Fibroblast of the aortic adventitia (primary cell): ENCODE measurements around the gene GAR1. TPM values are rescaled to one million over a fixed set of nuclear protein-coding genes. Genes with fewer than 3 reads are reported as not detected.
"Not testable (repeated sequence)": the region's sequence is repeated elsewhere in the genome, so short reads cannot be mapped to it uniquely, and the experiment has no call there.

Experiments
- DNase-seq: peaks from one replicate; pipeline ENCODE4 v3.0.0-alpha.2; 2010; ENCODE audit warnings: low read depth
- H3K4me3 ChIP-seq: 2 replicates; pipeline ENCODE4 v1.5.1; 2011; ENCODE audit warnings: low read depth, mild to moderate bottlenecking, control low read depth, low read length, moderate library complexity
- total RNA-seq: library from RNA; depleted of rRNA; stranded (reverse); fragments of >200 nt; gene quantifications from 2 replicates; pipeline ENCODE4 v1.2.3, GENCODE V29; 2012; ENCODE audit warnings: low replicate concordance
- TF ChIP-seq, protein P1 (sequence below): IDR thresholded peaks from 2 replicates; pipeline ENCODE4 v1.5.1; 2011; ENCODE audit warnings: mild to moderate bottlenecking, low read length, control low read depth, inconsistent platforms; ENCODE audit not compliant: insufficient read depth

The GAR1 gene
- total RNA-seq, 1 donor = 6.6 TPM

DNA sequence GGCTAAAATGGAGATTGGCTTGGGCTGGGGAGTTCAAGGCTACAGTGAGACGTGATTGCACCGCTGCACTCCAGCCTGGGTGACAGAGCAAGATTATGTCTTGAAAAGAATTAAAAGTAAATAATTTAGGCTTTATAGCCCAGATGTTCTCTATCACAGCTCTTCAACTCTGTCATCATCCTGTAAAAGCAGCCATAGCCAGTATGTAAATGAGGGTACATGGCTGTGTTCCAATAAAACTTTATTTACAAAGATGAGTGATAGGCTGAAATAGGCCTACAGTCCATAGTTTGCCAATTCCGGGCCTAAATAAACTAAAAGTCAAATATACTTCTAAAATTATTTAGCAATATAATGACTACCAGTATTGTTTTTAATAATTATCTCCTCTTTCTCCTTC, 21.4 kb downstream of the GAR1 start:
- H3K4me3 ChIP-seq = no peak overlapping the region
- DNase-seq = no peak
- TF ChIP-seq, protein P1, sequence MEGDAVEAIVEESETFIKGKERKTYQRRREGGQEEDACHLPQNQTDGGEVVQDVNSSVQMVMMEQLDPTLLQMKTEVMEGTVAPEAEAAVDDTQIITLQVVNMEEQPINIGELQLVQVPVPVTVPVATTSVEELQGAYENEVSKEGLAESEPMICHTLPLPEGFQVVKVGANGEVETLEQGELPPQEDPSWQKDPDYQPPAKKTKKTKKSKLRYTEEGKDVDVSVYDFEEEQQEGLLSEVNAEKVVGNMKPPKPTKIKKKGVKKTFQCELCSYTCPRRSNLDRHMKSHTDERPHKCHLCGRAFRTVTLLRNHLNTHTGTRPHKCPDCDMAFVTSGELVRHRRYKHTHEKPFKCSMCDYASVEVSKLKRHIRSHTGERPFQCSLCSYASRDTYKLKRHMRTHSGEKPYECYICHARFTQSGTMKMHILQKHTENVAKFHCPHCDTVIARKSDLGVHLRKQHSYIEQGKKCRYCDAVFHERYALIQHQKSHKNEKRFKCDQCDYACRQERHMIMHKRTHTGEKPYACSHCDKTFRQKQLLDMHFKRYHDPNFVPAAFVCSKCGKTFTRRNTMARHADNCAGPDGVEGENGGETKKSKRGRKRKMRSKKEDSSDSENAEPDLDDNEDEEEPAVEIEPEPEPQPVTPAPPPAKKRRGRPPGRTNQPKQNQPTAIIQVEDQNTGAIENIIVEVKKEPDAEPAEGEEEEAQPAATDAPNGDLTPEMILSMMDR = no peak

DNA sequence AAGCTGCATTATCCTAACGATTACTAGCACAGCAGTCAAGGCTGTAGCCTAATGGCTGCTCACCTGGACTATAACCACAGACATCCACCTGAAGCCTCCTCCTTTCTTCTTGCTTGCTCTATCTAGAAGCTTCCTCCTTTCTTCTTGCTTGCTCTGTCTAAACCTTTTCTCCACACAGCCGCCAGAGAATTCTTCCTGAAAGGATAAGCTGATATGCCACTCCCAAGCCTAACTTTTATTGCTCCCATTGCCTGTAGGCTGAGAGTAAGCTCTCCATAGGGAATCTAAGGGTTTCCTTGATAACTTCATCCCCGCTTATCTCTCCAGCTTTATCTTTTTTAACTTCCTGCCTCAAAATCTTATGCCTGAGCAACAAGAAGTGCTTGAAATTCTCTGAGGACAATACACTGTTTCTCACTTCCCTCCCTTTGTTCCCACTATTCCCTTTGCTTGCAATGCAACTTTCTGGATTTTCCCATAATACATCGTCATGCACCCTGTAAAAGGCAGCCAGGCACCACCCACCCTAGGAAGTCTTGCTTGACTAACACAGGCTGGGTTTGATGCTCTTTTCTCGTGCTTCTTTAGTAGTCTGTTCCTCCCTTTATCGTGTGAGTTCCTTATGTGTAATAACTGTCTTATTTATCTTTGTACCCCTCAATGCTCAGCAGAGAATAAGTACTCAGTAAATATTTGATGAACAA, 31.0 kb downstream of the GAR1 start:
- H3K4me3 ChIP-seq = no peak overlapping the region
- no peak for DNase-seq

DNA sequence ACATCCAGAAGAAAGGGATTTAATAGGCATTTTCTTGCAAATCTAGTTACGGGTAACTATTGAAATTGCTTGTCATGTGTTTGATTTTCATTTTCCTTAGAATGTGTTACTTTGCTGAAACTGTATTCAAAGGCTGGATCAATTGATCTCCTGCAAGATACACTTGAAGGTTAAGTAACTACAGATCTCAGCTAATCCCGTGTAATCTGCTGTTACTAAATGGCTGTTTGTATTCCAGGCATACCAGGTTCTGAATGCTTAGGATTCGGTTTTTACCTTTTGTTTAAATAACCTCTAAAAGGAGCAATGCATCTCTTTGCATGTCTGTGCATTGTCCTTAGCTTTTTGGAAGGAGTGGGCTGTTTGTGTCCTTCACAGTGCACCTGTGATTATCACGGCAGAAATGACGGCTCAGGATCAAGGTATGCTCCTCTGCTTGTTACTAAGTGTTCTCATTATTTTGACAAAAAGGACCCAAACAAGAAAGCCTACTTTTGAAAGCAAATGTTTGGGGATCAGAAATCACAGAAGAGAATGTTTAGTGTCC, 32.4 kb downstream of the GAR1 start, which contains the start of gene LRIT3:
Gene LRIT3, plus strand, starts transcription at position 212 of the 547 bp plus-strand sequence. Its CDS starts 95 bp downstream, at position 307.
- TF ChIP-seq, protein P1 = no peak
- H3K4me3 ChIP-seq = no peak within 1 kb of the TSS
- DNase-seq = no peak

More for the DNA sequence above, 31.0 kb downstream of the GAR1 start:
- TF ChIP-seq, protein P1 = no peak

DNA sequence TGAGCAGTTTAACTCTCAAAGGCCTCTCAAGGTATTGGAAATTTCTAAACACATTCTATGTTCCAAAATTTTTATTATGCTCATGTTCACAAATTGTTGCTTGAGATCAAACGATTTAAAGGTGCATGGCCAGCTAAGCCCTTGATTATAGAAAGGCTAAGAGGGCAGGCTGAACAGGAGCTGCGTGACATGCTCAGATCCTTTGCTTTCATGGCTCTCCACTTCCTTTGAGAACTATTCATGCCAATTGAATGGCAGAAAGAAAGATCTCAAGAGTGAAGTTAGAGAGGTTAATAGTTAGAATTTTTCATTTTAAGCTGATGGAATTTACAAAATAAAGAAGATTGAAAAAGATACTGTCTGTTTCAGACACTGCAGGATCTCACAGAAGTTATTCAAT, 32.9 kb downstream of the GAR1 start:
- no peak for DNase-seq
- TF ChIP-seq, protein P1 = no peak
- no peak overlapping the region for H3K4me3 ChIP-seq

DNA sequence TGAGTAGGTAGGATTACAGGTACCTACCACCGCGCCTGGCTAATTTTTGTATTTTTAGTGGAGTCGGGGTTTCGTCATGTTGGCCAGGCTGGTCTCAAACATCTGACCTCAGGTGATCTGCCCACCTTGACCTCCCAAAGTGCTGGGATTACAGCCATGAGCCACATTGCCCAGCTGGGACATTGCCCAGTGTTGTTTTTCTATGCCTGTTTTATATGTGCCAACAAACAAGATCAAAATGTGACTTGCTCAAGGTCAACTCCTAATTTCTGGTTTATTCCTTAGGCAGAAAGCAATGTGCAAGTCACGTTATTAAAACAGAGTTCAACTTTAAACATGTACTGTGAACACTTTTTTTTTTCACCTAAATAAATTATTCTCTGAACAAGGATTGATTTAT, 35.0 kb downstream of the GAR1 start:
- no peak for DNase-seq
- TF ChIP-seq, protein P1 = no peak
- no peak overlapping the region for H3K4me3 ChIP-seq

DNA sequence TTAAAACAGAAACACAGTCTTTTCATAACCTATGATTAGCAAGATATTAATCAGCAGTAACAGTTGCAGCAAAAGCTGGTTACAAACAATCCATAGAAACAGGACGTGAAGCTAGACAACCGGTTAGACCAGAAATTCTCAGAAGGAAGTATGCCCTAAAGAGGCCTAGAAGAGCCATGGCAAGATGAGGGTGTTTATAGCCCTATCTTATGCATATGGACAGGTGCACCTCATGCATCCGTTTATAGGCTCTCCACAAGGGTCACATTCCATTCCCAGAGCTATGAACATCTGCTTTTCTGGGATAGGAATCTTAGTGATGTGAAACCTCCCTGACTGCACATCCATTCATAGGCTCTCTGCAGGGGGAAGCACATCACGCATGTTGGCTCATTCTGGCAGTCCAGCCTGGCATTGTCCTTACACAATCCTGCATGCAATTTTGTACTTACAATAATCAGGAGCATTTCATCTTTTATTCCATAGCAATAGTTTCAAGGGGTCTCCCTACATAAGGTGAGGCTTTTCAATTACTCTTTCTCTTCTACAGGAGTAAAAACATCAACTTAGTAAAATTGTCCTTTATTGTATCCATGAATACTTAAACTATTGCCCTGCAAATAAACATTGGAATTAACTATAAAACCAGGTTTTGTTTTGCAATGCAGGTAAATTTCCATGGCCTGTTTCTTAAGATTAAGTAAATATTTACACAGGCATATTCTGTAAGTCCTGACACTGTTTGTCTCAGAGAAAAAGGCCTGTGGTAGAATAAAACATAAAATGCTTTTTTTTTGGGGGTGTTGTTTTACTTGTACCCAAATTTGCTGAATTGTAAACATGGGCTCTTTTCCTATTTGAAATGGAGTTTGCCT, 44.1 kb downstream of the GAR1 start:
- H3K4me3 ChIP-seq, DNase-seq: not testable (repeated sequence)

DNA sequence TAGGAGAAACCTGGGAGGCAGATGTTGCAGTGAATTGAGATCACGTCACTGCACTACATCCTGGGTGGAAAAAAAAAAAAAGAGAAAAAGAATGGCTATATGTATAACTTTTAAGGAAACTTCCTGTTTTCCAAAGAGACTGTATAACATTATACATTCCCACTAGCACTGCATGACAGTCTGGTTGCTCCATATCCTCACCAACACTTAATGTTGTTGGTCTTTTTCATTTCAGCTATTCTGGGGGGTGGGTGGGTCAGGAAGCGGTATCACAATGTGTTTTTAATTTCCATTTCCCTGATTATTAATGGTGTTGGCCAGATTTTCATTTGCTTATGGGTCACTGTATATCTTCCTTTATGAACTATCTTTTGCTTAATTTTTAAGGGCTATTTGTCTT, 45.7 kb downstream of the GAR1 start:
- H3K4me3 ChIP-seq = no peak overlapping the region
- TF ChIP-seq, protein P1 = no peak
- no peak for DNase-seq
